ENCODE data around the gene USP17L19.
A peak's percentile ranks its signal among the peaks of the same experiment; 100 is the strongest.
"Not testable (repeated sequence)": the region's sequence is repeated elsewhere in the genome, so short reads cannot be mapped to it uniquely, and the experiment has no call there.

USP17L19 gene
- 0 reads per million in 17 experiments for total RNA-seq

- not testable (repeated sequence) for DNase-seq
Observed at GRCh38 chr4:9253078-9253477, at the start of gene USP17L19. Gene USP17L19 (plus strand): TSS chr4:9253378. CDS start chr4:9253378, 0 bp downstream.

GRCh38 chr4:9210357-9210756 is 42.8 kb upstream of the USP17L19 start, which contains the start of gene USP17L10:
Gene USP17L10 (plus strand): TSS chr4:9210657. CDS start chr4:9210657, 0 bp downstream.
- DNase-seq, result not testable (repeated sequence)

GRCh38 chr4:9214701-9215100 is 38.5 kb upstream of the USP17L19 start:
- not testable (repeated sequence) for DNase-seq

- not testable (repeated sequence) for DNase-seq
Observed at GRCh38 chr4:9215105-9215504, 38.1 kb upstream of the USP17L19 start, which contains the start of gene USP17L11. Gene USP17L11 (plus strand): TSS chr4:9215405. CDS start chr4:9215405, 0 bp downstream.

- DNase-seq, result not testable (repeated sequence)
Observed at GRCh38 chr4:9219852-9220251, 33.3 kb upstream of the USP17L19 start, which contains the start of gene USP17L12. Gene USP17L12 (plus strand): TSS chr4:9220152. CDS start chr4:9220152, 0 bp downstream.

GRCh38 chr4:9224596-9224995 is 28.6 kb upstream of the USP17L19 start, which contains the start of gene USP17L13:
Gene USP17L13 (plus strand): TSS chr4:9224896. CDS start chr4:9224896, 0 bp downstream.
- not testable (repeated sequence) for DNase-seq

- not testable (repeated sequence) for DNase-seq
Observed at GRCh38 chr4:9230249-9230648, 22.9 kb upstream of the USP17L19 start.

GRCh38 chr4:9234085-9234484 is 19.1 kb upstream of the USP17L19 start, which contains the start of gene USP17L15:
Gene USP17L15 (plus strand): TSS chr4:9234385. CDS start chr4:9234385, 0 bp downstream.
- not testable (repeated sequence) for DNase-seq

- peak in 1 of 4 experiments; percentile 0 for DNase-seq
Observed at GRCh38 chr4:9238461-9238860, 14.7 kb upstream of the USP17L19 start.

GRCh38 chr4:9243579-9243978 is 9.6 kb upstream of the USP17L19 start, which contains the start of gene USP17L17:
Gene USP17L17 (plus strand): TSS chr4:9243879. CDS start chr4:9243879, 0 bp downstream.
- DNase-seq, result not testable (repeated sequence)

- DNase-seq, result peak in 1 of 4 experiments; percentile 0
Observed at GRCh38 chr4:9247953-9248680, 5.1 kb upstream of the USP17L19 start, which contains the start of gene USP17L18. Gene USP17L18 (plus strand): TSS chr4:9248630. CDS start chr4:9248630, 0 bp downstream.

GRCh38 chr4:9257824-9258223 is 4.6 kb downstream of the USP17L19 start, which contains the start of gene USP17L20:
Gene USP17L20 (plus strand): TSS chr4:9258124. CDS start chr4:9258124, 0 bp downstream.
- not testable (repeated sequence) for DNase-seq

GRCh38 chr4:9262572-9262971 is 9.4 kb downstream of the USP17L19 start, which contains the start of gene USP17L21:
Gene USP17L21 (plus strand): TSS chr4:9262872. CDS start chr4:9262872, 0 bp downstream.
- not testable (repeated sequence) for DNase-seq

GRCh38 chr4:9267319-9267718 is 14.1 kb downstream of the USP17L19 start, which contains the start of gene USP17L22:
Gene USP17L22 (plus strand): TSS chr4:9267619. CDS start chr4:9267619, 0 bp downstream.
- not testable (repeated sequence) for DNase-seq

- not testable (repeated sequence) for DNase-seq
Observed at GRCh38 chr4:9271719-9272118, 18.5 kb downstream of the USP17L19 start.

All from suppressor macrophage (primary cell).